HG03558 (cell line): ENCODE data around the gene CUTC.

Experiments
- ATAC-seq: cut with Tn5 transposase; IDR thresholded peaks from one replicate; pipeline ENCODE4 v1.9.1; 2021; ENCODE audit warnings: moderate number of reproducible peaks; ENCODE audit not compliant: unreplicated experiment; ENCODE audit errors: extremely low read depth

Gene CUTC

DNA sequence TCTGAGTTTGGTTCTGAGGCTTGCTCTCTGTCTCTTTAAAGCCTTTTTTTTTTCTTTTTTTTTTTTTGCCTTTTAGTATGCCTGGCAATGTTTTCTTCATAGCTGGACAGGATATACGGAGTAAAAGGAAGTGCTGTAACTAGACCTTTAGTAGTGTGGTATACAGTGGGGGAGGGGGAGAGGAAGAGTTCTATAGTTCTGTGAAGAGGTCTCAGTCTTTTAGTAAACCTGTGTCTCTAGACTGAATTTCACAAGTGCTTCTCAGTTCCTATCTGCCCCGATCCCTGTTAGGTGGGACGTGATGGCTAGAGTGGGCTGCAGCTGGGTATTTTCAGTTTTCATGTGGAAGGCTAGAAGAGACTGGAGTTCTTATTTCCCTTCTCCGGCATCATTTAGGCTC, 47.3 kb downstream of the CUTC start:
- no peak for ATAC-seq

DNA sequence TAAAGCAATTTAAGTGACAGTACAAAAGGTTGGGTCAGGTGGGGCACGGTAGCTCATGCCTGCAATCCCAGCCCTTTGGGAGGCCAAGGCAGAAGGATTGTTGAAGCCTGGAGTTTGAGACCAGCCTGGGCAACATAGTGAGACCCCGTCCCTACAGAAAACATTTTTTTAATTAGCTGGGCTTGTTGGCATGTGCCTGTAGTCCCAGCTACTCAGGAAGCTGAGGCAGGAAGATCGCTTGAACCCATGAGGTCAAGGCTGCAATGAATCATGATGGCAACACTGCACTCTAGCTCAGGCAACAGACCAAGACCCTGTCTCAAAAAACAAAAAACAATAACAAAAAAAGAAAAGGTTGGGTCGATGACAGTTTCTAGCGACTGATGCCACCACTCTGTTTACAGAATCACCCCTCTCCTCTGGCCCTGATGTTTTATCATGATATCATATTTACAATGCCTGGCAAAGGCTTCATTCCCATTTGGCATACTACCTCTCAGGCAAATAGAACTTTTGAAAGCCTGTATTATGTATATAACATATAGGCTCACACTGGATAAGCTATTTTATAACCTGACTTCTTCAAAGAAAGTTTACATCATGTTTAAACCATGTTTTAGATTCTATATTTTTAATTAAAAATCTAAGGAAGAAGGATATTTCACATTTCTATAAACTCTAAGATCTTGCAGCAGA, 49.8 kb downstream of the CUTC start:
- ATAC-seq: no peak

DNA sequence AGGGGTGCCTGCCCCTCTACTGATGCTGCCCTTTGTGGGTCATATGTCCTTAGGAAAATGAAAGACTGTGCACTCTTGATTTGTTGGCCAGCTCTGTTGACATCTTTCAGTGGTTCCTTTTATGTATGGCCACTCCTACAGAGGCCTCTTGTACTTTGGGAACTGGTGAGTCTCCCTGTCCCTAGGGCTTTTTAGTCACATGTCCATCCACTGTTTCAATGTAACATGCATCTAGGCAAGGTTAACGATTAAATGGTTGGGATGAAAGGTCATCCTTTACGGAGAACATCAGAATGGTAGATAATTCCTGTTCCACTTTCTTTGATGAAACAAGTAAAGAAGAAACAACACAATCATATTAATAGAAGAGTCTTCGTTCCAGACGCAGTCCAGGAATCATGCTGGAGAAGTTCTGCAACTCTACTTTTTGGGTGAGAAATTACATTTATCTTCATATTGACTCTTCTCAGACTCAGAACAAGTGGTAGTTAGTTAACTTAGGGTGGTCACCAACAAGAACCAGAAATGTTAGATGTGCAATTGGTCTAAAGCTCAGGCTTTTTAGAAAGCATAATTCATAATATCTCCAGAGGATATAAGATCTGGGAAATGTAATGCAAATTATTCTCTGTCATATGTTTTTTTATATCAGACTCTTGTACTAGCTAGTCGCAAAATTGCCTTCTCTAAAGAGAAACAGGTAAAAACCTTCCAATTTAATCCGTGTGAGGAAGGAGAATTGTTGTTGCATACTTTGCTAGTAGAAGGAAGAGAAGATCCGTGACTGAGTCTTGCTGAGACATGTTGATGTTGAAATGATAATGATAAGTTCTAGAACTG, 50.6 kb downstream of the CUTC start, which contains the start of gene ABCC2:
Gene ABCC2 (plus strand): TSS at position 194 of the 840 bp plus-strand sequence. CDS start 205 bp downstream, at position 399.
- no peak for ATAC-seq

DNA sequence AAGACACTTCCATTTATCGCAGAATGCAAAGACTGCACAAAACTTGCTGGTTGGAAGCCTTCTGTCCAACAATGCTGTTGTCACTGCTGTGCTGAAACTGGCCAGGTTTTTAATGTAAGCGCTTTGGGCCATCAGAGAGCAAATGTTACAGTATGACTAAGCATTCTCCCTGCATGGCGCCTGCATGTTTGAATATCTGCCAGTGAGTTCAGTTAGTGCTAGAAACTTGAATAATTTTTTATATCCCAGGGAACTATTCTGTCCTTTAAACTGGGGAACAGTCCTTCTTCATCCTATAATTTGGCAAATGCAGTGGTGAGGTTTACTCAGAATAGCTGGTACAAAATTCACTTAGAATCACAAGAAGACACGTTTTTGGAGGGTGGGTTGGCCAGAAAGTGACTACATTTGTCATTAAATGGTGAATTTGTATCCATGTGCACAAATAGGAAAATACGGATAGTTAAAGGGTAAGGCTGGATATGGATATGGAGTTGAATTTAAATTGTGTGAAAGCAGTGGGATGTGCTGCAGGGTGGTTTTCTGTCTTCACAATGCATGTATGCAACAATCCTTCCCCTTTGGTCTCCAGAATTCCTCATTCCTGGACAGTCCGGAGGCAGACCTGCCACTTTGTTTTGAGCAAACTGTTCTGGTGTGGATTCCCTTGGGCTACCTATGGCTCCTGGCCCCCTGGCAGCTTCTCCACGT, 52.1 kb downstream of the CUTC start:
- ATAC-seq: no peak

DNA sequence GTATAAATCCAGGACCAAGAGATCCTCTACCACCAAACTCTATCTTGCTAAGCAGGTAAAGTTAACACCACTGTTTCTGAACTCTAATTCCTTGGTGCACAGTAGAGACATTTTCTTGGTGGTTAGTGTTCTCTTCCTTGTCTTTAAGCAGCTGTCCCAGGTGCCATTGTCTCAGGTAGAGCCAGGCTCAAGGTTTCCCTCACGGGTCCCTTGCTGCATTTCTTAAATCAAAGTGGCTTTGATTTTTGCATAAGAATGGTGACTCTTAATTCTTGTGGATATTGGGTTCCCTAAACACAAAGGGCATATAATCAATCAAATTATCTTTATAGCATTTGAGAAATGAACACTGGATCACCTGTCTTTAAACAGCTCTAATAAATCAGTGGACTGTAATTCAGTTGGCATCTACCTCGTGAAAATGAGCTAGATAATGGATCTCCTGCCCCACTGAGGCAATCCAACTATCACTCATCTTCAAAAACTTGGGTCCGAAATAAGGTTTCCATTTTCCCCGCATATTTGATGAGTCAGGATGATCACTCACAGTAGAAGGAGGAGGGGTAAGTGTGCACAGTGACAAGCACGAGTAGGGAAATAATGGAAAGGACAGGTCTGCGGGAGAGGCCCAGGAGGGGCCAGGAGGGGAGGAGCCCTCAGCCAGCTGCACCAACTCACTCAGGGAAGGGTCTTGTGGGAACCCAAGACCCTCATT, 52.9 kb downstream of the CUTC start:
- no peak for ATAC-seq

DNA sequence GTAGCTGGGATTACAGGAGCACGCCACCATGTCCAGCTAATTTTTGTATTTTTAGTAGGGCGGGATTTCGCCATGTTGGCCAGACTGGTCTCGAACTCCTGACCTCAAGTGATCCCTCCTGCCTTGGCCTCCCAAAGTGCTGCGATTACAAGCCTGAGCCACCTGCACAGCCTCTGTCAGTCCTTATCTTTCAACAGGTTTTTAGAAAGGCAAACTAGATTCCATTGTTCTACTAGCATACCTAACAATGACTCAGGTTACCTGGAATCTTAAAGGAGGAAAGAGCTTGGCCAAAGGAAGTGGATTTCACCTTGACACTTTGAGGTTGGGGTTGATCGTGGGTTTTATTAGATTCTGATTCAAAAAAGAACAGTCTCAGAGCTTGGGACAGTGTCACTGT, 53.6 kb downstream of the CUTC start:
- ATAC-seq: no peak

DNA sequence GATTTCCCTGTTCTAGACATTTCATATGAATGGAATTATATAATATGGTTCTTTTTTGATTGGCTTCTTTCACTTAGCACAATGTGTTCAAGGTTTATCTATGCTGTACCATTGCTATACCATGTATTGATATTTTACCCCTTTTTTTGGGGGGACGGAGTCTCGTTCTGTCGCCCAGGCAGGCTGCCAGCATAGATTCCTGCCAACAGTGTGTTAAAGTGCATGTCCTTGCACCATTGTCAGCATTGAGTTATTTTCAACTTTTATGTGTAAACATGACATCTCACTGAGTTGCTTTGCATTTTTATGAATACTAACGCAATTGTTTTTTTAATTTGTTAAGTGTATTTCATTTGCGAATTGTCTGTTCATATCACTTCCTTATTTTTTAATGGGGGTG, 55.3 kb downstream of the CUTC start:
- no peak for ATAC-seq

DNA sequence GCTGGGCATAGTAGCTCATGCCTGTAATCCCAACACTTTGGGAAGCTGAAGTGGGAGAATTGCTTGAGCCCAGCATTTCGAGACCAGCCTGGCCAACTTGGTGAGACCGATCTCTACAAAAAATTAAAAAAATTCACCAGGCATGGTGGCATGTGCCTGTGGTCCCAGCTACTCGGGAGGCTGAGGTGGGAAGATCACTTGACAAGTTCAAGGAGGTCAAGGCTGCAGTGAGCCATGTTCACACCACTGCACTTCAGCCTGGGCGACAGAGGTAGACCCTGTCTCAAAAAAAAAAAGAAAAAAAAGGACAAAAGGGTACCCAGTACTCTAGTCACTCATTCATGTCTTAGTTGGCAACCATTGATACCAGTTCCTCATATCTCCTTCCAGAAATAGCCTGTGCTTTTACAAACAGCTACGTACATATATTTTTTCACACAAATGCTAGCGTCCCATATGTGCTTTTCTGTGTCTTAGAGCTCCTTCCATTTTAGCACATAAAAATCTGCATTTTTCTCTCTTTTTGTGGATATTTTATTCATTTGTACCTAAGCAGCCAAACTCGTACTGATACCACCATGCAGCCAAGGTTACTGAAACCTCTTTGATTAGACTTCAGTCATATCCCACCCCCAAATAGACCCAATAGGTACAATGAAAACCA, 55.9 kb downstream of the CUTC start:
- no peak for ATAC-seq

DNA sequence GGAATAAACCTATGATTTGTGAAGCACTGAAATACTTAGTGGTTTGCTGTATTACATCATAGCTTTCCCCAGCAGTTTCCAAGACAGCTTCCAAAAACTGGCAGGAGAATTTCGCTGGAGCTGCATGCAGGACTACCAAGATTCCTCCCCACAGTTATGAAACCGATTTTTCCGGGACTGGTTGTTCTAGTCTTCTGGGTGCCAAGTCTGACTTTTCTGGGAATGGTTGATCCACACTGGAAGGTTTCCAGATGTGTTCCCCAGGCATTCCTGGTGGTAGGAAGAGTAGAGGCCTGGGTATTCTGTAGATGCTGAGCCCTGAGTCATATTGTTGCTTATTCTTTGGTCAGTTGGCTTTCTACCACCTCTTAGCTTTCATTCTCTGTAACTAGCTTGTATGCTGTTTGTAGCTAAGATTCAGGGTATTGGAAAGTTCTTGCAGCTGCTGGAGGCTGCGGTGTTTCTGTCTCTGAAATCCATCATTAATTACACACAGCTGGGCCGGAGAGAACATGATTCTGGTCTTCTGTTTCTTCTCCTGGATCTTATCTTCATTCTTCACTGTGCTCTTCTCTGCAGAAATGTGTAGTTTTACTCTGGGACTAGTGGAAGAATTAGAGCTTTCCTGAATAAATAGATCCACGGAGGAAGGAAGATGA, 56.7 kb downstream of the CUTC start:
- no peak for ATAC-seq

DNA sequence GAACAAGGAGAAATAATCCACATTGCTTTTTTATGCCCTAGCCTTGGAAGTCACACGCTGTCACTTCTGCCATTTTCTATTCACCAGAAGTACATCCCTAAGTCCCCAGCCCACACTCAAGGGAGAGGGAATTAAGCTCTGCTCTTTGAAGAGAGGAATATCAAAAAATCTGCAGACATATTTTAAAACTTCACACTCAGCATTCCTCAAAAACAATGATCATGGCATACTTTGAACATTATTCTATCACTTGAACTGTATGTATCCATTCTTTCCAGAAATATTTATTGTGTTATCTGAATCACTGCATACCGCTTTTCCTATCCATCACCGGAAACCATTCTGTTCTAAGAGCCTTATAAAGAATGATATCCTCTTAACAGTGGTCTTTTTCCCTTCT, 59.8 kb downstream of the CUTC start:
- no peak for ATAC-seq

DNA sequence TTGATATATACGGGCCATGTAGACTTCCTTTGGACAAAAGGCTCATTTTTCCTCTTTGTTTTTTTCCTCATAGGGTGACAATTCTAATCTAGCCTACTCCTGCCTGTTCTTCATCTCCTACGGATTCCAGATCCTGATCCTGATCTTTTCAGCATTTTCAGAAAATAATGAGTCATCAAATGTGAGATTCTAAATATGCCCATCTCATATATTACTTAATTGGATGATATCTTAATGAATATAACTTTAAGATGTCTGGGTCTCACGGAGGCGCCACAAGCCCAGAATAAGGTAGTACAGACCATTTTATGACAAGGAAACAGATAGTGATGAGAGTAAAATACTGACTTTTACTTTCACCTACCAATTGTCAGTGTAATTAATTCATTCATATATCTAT, 61.8 kb downstream of the CUTC start:
- no peak for ATAC-seq

DNA sequence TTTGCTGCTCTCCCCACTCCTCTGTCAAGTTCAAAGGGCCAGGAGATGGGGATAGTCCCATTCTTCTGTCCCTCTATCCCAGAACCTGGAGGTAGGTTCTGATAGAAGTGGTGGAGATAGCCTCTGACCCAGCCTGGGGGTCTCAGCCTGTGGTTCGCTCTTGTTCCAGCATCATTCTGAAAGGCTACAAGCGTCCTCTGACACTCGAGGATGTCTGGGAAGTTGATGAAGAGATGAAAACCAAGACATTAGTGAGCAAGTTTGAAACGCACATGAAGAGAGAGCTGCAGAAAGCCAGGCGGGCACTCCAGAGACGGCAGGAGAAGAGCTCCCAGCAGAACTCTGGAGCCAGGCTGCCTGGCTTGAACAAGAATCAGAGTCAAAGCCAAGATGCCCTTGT, 64.9 kb downstream of the CUTC start:
- ATAC-seq: no peak

DNA sequence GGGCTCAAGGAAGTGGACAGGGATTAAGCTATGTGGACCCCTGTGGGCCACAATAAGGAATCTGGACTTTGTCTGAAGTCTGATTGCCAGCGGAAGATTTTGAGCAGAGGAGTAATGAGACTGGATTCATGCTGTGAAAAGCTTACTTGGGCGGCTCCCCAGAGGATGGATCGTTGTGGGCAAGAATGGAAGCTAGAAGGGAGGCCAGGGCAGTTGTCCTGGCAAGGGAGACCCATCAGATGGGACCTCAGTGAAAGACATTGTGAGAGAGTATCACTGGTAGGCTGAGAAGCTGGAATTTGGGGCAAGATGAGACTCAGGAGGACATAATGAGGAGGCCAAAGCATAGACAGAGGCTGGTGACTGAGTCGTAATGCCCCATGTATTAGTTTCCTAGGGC, 66.0 kb downstream of the CUTC start:
- ATAC-seq: no peak

DNA sequence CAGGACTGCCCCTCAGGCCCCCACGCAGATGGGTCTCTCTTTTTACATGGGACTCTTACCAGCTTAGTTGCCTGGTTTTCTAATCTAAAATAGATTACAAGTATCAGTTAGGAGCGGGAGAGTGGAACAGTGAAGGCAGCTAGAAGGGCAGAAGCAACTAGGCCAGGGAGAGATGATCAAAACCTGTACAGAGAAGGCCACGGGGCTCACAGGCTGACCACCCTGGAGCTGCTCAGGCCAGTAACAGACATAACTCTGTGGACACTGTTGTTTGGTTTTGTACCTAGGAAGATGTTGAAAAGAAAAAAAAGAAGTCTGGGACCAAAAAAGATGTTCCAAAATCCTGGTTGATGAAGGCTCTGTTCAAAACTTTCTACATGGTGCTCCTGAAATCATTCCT, 66.9 kb downstream of the CUTC start:
- no peak for ATAC-seq

DNA sequence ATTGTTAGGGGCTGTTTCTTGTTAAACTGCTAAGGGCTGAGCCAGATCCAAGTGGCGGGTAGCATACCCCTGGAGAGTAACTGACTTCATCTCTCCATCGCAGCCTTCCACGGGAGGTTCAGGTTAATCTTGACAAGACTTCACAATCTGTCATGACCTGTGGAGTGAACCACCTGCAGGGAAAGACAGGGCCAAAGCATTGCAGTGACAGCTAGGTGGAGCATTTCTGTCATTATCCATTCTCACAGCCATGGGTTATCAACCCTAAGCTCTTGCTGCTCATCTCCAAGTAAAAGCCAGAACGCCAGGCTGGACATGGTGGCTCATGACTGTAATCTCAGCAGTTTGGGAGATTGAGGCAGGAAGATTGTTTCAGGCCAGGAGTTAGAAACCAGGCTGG, 67.6 kb downstream of the CUTC start:
- no peak for ATAC-seq

DNA sequence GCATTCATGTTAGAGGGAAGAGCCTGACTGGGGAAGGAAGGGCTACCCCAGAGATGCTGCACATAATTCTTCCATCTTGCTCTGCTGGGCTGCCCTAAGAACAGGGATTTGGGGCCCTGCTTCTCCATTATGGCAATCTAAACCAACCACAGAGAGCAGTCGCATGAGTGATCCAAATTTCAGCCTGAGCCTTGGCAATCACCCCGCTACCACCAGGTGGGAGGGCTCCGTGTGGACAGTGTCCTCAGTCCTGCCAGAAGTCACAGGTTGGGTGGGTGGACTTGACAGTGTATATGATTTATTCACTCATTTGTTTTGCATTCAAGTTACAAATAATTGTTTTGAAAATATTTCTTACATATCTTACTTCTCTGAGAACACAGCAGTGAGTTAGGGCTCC, 72.4 kb downstream of the CUTC start:
- ATAC-seq: no peak

DNA sequence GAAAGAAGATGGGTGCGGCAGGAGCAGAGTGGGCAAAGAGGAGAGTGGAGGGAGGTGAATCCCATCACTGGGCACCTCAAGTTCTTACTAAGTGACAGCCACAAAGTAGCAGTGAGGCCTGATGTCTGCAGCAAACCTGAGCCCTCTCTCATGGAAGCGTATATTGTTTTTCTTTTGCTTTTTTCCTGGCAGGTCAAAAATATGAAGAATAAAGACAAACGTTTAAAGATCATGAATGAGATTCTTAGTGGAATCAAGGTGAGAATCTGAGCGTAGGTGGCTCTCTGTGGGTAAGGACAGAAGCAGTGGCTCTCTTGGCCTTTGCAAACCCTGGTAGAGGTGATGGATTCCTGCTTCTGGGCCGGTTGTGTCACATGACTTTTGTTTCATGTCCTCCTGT, 73.2 kb downstream of the CUTC start:
- ATAC-seq: no peak
